HUES48 (cell line): ENCODE results near the gene HDAC4.
A peak's percentile ranks its signal among the peaks of the same experiment; 100 is the strongest.

Source experiments
- H3K27ac ChIP-seq: one replicate; pipeline ENCODE4 v1.7.0; 2013; ENCODE audit warnings: low read depth, low read length, inconsistent platforms
- H3K27me3 ChIP-seq: 2 replicates; pipeline ENCODE4 v1.6.1; 2013; ENCODE audit warnings: mild to moderate bottlenecking, low read length; ENCODE audit not compliant: control insufficient read depth, insufficient read depth
- H3K36me3 ChIP-seq: 2 replicates; pipeline ENCODE4 v1.6.1; 2013; ENCODE audit warnings: low read length; ENCODE audit not compliant: control insufficient read depth, insufficient read depth
- H3K4me1 ChIP-seq: 2 replicates; pipeline ENCODE4 v1.6.1; 2013; ENCODE audit warnings: mild to moderate bottlenecking, low read length; ENCODE audit not compliant: control insufficient read depth, insufficient read depth
- H3K4me3 ChIP-seq: 2 replicates; pipeline ENCODE4 v1.5.1; 2013; ENCODE audit warnings: mild to moderate bottlenecking, low read depth, low read length
- H3K9ac ChIP-seq: 2 replicates; pipeline ENCODE4 v1.6.1; 2013; ENCODE audit warnings: mild to moderate bottlenecking, low read depth, low read length, moderate library complexity
- H3K9me3 ChIP-seq: 2 replicates; pipeline ENCODE4 v1.6.1; 2013; ENCODE audit warnings: low read length; ENCODE audit not compliant: control insufficient read depth, insufficient read depth

Gene HDAC4

DNA sequence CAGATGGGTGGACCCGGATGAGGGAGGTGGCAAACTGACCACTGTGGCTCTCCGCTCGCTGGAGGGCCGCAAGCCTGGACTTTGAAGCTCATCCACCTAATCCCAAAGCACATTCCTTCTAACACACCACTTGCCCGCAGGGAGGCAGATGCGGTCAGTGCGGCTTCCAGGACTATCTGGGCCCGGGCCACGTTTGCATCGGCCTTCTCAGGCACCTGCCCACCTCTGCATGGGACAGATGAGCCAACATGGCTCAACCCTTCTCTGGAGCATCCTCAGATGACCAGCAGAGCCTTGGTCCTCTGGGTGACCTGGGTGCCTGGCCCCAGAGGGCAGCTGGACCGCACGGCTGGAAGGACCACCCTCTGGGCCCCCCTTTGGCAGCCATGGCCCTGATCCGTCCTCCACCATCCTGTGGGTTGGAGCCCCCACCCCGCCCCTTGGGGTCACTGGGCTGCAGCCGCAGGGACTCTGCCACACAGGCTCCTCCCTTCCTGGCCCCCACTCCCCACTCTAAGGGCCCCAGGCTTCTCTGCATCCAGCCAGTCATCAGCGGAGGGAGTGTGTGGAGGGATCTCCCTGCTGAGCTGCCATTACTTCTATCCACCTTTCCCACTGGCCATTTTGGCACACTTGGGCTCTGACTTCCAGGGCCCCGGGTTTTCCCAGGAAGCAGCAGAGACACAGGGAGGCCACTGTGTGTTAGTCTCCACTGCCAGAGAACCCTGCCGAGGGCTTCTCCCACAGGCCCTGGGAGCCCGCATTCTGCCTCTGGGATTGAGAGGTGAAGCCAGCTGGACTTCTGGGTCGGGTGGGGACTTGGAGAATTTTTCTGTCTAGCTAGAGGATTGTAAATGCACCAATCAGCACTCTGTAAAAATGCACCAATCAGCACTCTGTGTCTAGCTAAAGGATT, 12.3 kb downstream of the HDAC4 start:
- Histone ChIP-seq H3K9me3 (no peaks in the 10 kb centered on the region), H3K27ac (no peak overlapping the region), H3K36me3 (no peaks in the 10 kb centered on the region), H3K4me1 (no peaks in the 10 kb centered on the region), H3K9ac (no peak overlapping the region), H3K27me3 (no peaks in the 10 kb centered on the region), H3K4me3 (no peak overlapping the region)

DNA sequence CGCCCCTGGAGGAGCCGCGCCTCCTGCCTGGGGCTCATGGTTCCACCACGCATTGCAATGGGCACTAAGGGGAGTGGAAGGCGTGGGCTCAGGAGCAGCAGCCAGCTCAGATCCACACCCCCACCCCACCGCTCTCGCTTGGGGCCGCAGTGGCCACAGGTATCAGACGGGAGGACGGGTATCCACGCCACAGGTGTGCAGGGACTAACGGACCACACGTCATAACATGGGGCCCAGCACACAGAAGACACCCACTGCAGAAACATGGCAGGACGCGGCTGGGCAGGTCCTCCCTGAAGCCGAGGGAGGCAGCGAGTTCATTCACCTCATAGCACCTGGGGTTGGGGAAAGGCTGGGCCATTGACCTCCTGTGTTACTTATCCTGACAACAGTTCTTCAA, 13.0 kb downstream of the HDAC4 start:
- Histone ChIP-seq H3K4me1 (peaks cover 4% of the 10 kb centered on the region), H3K27me3 (no peaks in the 10 kb centered on the region), H3K4me3 (no peak overlapping the region), H3K36me3 (no peaks in the 10 kb centered on the region), H3K9ac (no peak overlapping the region), H3K27ac (no peak overlapping the region), H3K9me3 (no peaks in the 10 kb centered on the region)

- peaks cover 12% of the 10 kb centered on the region for H3K4me1 ChIP-seq
- H3K9me3 ChIP-seq: no peaks in the 10 kb centered on the region
- H3K4me3 ChIP-seq: no peak overlapping the region
- H3K27ac ChIP-seq: no peak overlapping the region
- H3K27me3 ChIP-seq: no peaks in the 10 kb centered on the region
- H3K36me3 ChIP-seq: no peaks in the 10 kb centered on the region
- H3K9ac ChIP-seq: no peak overlapping the region
Observed at GRCh38 chr2:239386872-239387445, 13.9 kb downstream of the HDAC4 start.

GRCh38 chr2:239386001-239386670, 14.7 kb downstream of the HDAC4 start:
- no peaks in the 10 kb centered on the region for H3K36me3 ChIP-seq
- H3K4me3 ChIP-seq: no peak overlapping the region
- no peaks in the 10 kb centered on the region for H3K9me3 ChIP-seq
- H3K27ac ChIP-seq: no peak overlapping the region
- H3K27me3 ChIP-seq: no peaks in the 10 kb centered on the region
- no peak overlapping the region for H3K9ac ChIP-seq
- peaks cover 20% of the 10 kb centered on the region for H3K4me1 ChIP-seq

GRCh38 chr2:239385096-239386000, 15.5 kb downstream of the HDAC4 start:
- Histone ChIP-seq H3K9ac (no peak overlapping the region), H3K9me3 (no peaks in the 10 kb centered on the region), H3K27ac (no peak overlapping the region), H3K27me3 (no peaks in the 10 kb centered on the region), H3K4me3 (no peak overlapping the region), H3K36me3 (no peaks in the 10 kb centered on the region), H3K4me1 (peaks cover 28% of the 10 kb centered on the region)

DNA sequence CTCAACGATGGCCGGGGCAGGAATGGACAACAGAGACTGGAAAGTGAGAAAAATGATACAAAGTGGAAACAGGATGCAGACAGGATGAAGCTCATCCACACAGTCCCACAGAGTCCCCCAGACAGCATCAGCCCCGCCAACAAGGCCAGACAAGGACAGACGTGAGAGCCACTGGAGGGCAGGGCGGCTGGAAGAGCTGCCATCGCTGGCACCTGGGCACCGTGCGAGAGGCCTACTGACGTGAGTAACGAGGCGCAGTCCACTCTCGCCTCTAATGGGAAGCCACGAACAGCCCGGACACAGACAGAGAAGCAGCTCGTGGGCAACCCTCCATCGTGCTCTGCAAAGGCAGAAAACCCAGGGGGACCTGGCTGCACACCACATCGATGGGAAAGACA, 17.1 kb downstream of the HDAC4 start:
- Histone ChIP-seq H3K27me3 (no peaks in the 10 kb centered on the region), H3K27ac (no peak overlapping the region), H3K9ac (no peak overlapping the region), H3K36me3 (no peaks in the 10 kb centered on the region), H3K4me1 (peaks cover 29% of the 10 kb centered on the region), H3K4me3 (no peak overlapping the region), H3K9me3 (no peaks in the 10 kb centered on the region)

DNA sequence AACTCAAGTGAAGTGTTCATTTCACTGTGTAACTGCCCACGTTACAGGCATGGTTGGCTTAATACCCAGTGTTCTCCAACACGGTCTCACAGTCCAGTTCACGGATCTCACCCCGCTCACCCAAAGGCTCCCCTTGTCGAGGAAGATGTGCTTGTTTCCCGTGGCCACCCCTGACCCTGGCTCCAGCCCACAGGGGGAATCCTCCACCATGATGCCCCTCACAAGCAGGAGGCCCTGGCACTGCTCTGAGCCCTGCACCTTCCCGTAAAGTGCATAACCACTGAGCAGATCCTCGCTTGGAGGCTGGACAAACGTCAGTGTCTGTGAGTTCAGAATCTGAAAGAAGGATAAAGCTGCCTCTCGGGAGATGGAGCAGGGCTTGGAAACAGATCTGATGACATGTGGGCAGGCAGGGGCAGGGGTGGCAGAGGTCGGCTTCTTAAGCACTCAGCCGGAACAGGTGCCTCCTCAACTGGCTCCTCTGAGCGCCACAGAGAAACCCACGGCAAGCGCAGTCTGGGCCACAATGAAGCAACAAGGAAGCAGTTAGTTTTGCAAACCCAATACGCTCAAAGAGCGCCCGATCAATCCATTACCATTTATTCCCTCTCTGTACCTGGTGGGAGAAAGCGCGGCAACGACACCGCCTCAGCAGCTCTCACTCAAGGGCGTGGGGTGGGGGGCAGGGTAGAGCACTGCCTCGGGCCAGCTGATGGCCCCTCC, 17.6 kb downstream of the HDAC4 start:
- peaks cover 2% of the 10 kb centered on the region; the same call in 1 of the 2 replicates for H3K36me3 ChIP-seq
- H3K27ac ChIP-seq: no peak overlapping the region
- no peak overlapping the region for H3K9ac ChIP-seq
- H3K4me1 ChIP-seq: peaks cover 29% of the 10 kb centered on the region
- H3K4me3 ChIP-seq: no peak overlapping the region
- no peaks in the 10 kb centered on the region for H3K9me3 ChIP-seq
- H3K27me3 ChIP-seq: no peaks in the 10 kb centered on the region

DNA sequence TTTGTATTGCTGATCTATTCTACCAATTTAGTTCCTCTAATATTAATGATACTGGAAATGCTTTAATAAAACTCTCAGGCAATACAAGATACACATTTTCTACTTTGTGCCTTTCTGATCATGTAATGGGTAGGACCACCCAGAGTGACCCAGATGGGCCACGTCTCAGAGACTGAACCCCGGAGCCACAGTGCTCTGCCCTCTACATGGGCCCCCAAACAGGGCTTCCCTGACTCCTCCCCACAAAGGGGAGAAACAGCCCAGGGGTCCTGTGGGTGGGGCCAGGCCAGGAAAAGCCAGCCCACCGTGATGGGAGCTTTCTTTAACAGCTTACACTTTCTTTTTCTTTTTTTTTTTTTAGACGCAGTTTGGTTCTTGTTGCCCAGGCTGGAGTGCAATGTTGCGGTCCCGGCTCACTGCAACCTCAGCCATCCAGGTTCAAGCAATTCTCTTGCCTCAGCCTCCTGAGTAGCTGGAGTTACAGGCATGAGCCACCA, 18.4 kb downstream of the HDAC4 start:
- Histone ChIP-seq H3K27me3 (no peaks in the 10 kb centered on the region), H3K4me3 (no peak overlapping the region), H3K27ac (no peak overlapping the region), H3K9me3 (no peaks in the 10 kb centered on the region), H3K36me3 (peaks cover 10% of the 10 kb centered on the region), H3K9ac (no peak overlapping the region), H3K4me1 (peaks cover 29% of the 10 kb centered on the region)

- H3K9ac ChIP-seq: no peak overlapping the region
- H3K27me3 ChIP-seq: no peaks in the 10 kb centered on the region
- H3K4me1 ChIP-seq: peaks cover 29% of the 10 kb centered on the region
- peak overlapping the region; percentile 53 for H3K27ac ChIP-seq
- H3K36me3 ChIP-seq: peaks cover 15% of the 10 kb centered on the region
- no peak overlapping the region for H3K4me3 ChIP-seq
- no peaks in the 10 kb centered on the region for H3K9me3 ChIP-seq
Observed at GRCh38 chr2:239381709-239382134, 19.1 kb downstream of the HDAC4 start.
